Karpas-422 (cell line): ENCODE measurements around the gene STK35. TPM values are rescaled to one million over a fixed set of nuclear protein-coding genes. Genes with fewer than 3 reads are reported as not detected.
"Not testable (repeated sequence)": the region's sequence is repeated elsewhere in the genome, so short reads cannot be mapped to it uniquely, and the experiment has no call there.

ENCODE experiments used
- DNase-seq: peaks from one replicate; pipeline ENCODE4 v3.0.0-alpha.2; 2015
- H2AFZ ChIP-seq: fragments of 200-600 bp; sonication (generic); 2 replicates; pipeline ENCODE4 v1.6.1; 2014; ENCODE audit warnings: antibody characterized with exemption, low read length, mixed read lengths
- H3K27ac ChIP-seq: fragments of 200-600 bp; sonication (generic); 2 replicates; pipeline ENCODE4 v1.5.1; 2014; ENCODE audit warnings: mild to moderate bottlenecking, low read length, moderate library complexity
- H3K27me3 ChIP-seq: fragments of 200-600 bp; sonication (generic); 2 replicates; pipeline ENCODE4 v1.6.1; 2014; ENCODE audit warnings: low read length, mixed read lengths
- H3K36me3 ChIP-seq: fragments of 200-600 bp; sonication (generic); 2 replicates; pipeline ENCODE4 v1.6.1; 2014; ENCODE audit warnings: low read length, mixed read lengths; ENCODE audit not compliant: insufficient read depth
- H3K4me1 ChIP-seq: fragments of 200-600 bp; sonication (generic); 2 replicates; pipeline ENCODE4 v1.6.1; 2014; ENCODE audit warnings: mild to moderate bottlenecking, low read length, mixed read lengths
- H3K4me2 ChIP-seq: fragments of 200-600 bp; sonication (generic); 2 replicates; pipeline ENCODE4 v1.6.1; 2014; ENCODE audit warnings: low read length, low read depth, mild to moderate bottlenecking; ENCODE audit not compliant: poor library complexity, severe bottlenecking
- H3K4me3 ChIP-seq: fragments of 200-600 bp; sonication (generic); 2 replicates; pipeline ENCODE4 v1.5.1; 2014; ENCODE audit warnings: mild to moderate bottlenecking, antibody characterized with exemption, low read length, mixed read lengths
- H3K79me2 ChIP-seq: fragments of 200-600 bp; sonication (generic); 2 replicates; pipeline ENCODE4 v1.6.1; 2014; ENCODE audit warnings: mild to moderate bottlenecking, low read length, mixed read lengths
- H3K9ac ChIP-seq: fragments of 200-600 bp; sonication (generic); 2 replicates; pipeline ENCODE4 v1.6.0; 2014; ENCODE audit warnings: low read length
- H3K9me2 ChIP-seq: fragments of 200-600 bp; sonication (generic), shearing (Covaris generic); replicated peaks from 2 replicates; pipeline ENCODE4 v1.6.0; 2014; ENCODE audit warnings: mild to moderate bottlenecking, low read length, moderate library complexity; ENCODE audit not compliant: insufficient read depth
- H3K9me3 ChIP-seq: fragments of 300-700, 200-600 bp; sonication (generic); 2 replicates; pipeline ENCODE4 v1.6.1; 2014; ENCODE audit warnings: low read length, mixed read lengths
- H4K20me1 ChIP-seq: fragments of 200-600 bp; sonication (generic); 2 replicates; pipeline ENCODE4 v1.6.1; 2014; ENCODE audit warnings: mild to moderate bottlenecking, antibody characterized with exemption, low read length, low read depth; ENCODE audit not compliant: insufficient read depth
- total RNA-seq: library from RNA; depleted of rRNA; stranded (reverse); fragments of >200 nt; shearing (Covaris generic); gene quantifications from 2 replicates; pipeline ENCODE4 v1.2.3, GENCODE V29; 2014; ENCODE audit warnings: low replicate concordance

The STK35 gene
- total RNA-seq, 1 experiment from 2014 or later = 8.7 TPM

- no peaks in the 10 kb centered on the region for H3K9me3 ChIP-seq
- H3K27ac ChIP-seq = no peak overlapping the region
- DNase-seq = no peak
- no peaks in the 10 kb centered on the region for H3K9me2 ChIP-seq
- no peaks in the 10 kb centered on the region for H3K4me1 ChIP-seq
- H3K27me3 ChIP-seq = no peaks in the 10 kb centered on the region
- no peak overlapping the region for H2AFZ ChIP-seq
- H3K9ac ChIP-seq = no peak overlapping the region
- no peaks in the 10 kb centered on the region for H3K36me3 ChIP-seq
- H4K20me1 ChIP-seq = no peaks in the 10 kb centered on the region
- H3K4me2 ChIP-seq = no peak overlapping the region
- no peak overlapping the region for H3K4me3 ChIP-seq
- no peaks in the 10 kb centered on the region for H3K79me2 ChIP-seq
Measured at GRCh38 chr20:2171266-2171790, 69.7 kb downstream of the STK35 start.

- H3K4me2 ChIP-seq, H3K4me1 ChIP-seq, H3K27ac ChIP-seq, H4K20me1 ChIP-seq, H3K79me2 ChIP-seq, H3K9ac ChIP-seq, H3K36me3 ChIP-seq, H3K4me3 ChIP-seq, H3K9me2 ChIP-seq, H3K9me3 ChIP-seq, DNase-seq, H2AFZ ChIP-seq, H3K27me3 ChIP-seq: not testable (repeated sequence)
Measured at GRCh38 chr20:2171840-2172239, 70.2 kb downstream of the STK35 start.

- no peaks in the 10 kb centered on the region for H3K9me3 ChIP-seq
- no peaks in the 10 kb centered on the region for H3K79me2 ChIP-seq
- no peak overlapping the region for H3K4me2 ChIP-seq
- no peak overlapping the region for H3K4me3 ChIP-seq
- H3K27ac ChIP-seq = no peak overlapping the region
- H2AFZ ChIP-seq = no peak overlapping the region
- no peaks in the 10 kb centered on the region for H3K4me1 ChIP-seq
- H3K36me3 ChIP-seq = no peaks in the 10 kb centered on the region
- H3K9ac ChIP-seq = no peak overlapping the region
- peak; percentile 82 for DNase-seq
- no peaks in the 10 kb centered on the region for H3K9me2 ChIP-seq
- no peaks in the 10 kb centered on the region for H3K27me3 ChIP-seq
- H4K20me1 ChIP-seq = no peaks in the 10 kb centered on the region
Measured at GRCh38 chr20:2172305-2173175, 70.9 kb downstream of the STK35 start.

- Histone ChIP-seq H3K27me3 (no peaks in the 10 kb centered on the region), H2AFZ (no peak overlapping the region)
Measured at GRCh38 chr20:2173186-2173585, 71.6 kb downstream of the STK35 start.

GRCh38 chr20:2174067-2174466, 72.4 kb downstream of the STK35 start:
- Histone ChIP-seq H3K9ac (no peak overlapping the region), H4K20me1 (no peaks in the 10 kb centered on the region), H3K4me1 (no peaks in the 10 kb centered on the region), H3K9me2 (no peaks in the 10 kb centered on the region), H3K36me3 (no peaks in the 10 kb centered on the region), H3K9me3 (no peaks in the 10 kb centered on the region), H3K4me3 (no peak overlapping the region), H3K79me2 (no peaks in the 10 kb centered on the region), H3K27ac (no peak overlapping the region), H3K4me2 (no peak overlapping the region), H2AFZ (no peak overlapping the region), H3K27me3 (no peaks in the 10 kb centered on the region)
- DNase-seq = no peak

More at GRCh38 chr20:2173186-2173585, 71.6 kb downstream of the STK35 start:
- Histone ChIP-seq H3K9ac (no peak overlapping the region), H3K4me1 (no peaks in the 10 kb centered on the region), H3K9me3 (no peaks in the 10 kb centered on the region), H3K79me2 (no peaks in the 10 kb centered on the region), H3K36me3 (no peaks in the 10 kb centered on the region), H3K4me2 (no peak overlapping the region), H3K9me2 (no peaks in the 10 kb centered on the region), H3K27ac (no peak overlapping the region), H3K4me3 (no peak overlapping the region), H4K20me1 (no peaks in the 10 kb centered on the region)
- no peak for DNase-seq

- Histone ChIP-seq H3K4me2 (no peak overlapping the region), H3K4me3 (no peak overlapping the region), H4K20me1 (no peaks in the 10 kb centered on the region), H3K79me2 (no peaks in the 10 kb centered on the region), H3K36me3 (no peaks in the 10 kb centered on the region), H3K9me2 (no peaks in the 10 kb centered on the region), H3K9me3 (no peaks in the 10 kb centered on the region), H3K27me3 (no peaks in the 10 kb centered on the region), H3K9ac (no peak overlapping the region), H3K4me1 (no peaks in the 10 kb centered on the region), H3K27ac (no peak overlapping the region), H2AFZ (no peak overlapping the region)
- no peak for DNase-seq
Measured at GRCh38 chr20:2176946-2177345, 75.3 kb downstream of the STK35 start.

GRCh38 chr20:2178318-2179232, 76.9 kb downstream of the STK35 start:
- no peak overlapping the region for H3K27ac ChIP-seq
- H4K20me1 ChIP-seq = no peaks in the 10 kb centered on the region
- no peaks in the 10 kb centered on the region for H3K36me3 ChIP-seq
- no peaks in the 10 kb centered on the region for H3K9me2 ChIP-seq
- H3K9me3 ChIP-seq = no peaks in the 10 kb centered on the region
- H3K4me2 ChIP-seq = no peak overlapping the region
- H3K27me3 ChIP-seq = no peaks in the 10 kb centered on the region
- H3K79me2 ChIP-seq = no peaks in the 10 kb centered on the region
- H2AFZ ChIP-seq = no peak overlapping the region
- H3K4me1 ChIP-seq = no peaks in the 10 kb centered on the region
- DNase-seq = no peak
- H3K9ac ChIP-seq = no peak overlapping the region
- H3K4me3 ChIP-seq = no peak overlapping the region

- Histone ChIP-seq H3K27me3 (no peaks in the 10 kb centered on the region), H3K36me3 (no peaks in the 10 kb centered on the region), H3K4me3 (no peak overlapping the region), H3K4me2 (no peak overlapping the region), H3K9ac (no peak overlapping the region), H3K27ac (no peak overlapping the region), H3K79me2 (no peaks in the 10 kb centered on the region), H2AFZ (no peak overlapping the region), H3K4me1 (no peaks in the 10 kb centered on the region), H3K9me2 (no peaks in the 10 kb centered on the region), H3K9me3 (no peaks in the 10 kb centered on the region), H4K20me1 (no peaks in the 10 kb centered on the region)
- no peak for DNase-seq
Measured at GRCh38 chr20:2179233-2179580, 77.6 kb downstream of the STK35 start.
